Skeletal muscle cell (primary cell): ENCODE measurements around the gene ZSCAN12.
A peak's percentile ranks its signal among the peaks of the same experiment; 100 is the strongest.

Experiments used
- DNase-seq: peaks from one replicate; pipeline ENCODE4 v3.0.0-alpha.2; 2010; ENCODE audit warnings: low read depth
- H3K4me3 ChIP-seq: 2 replicates; pipeline ENCODE4 v1.5.1; 2011; ENCODE audit warnings: low read depth, mild to moderate bottlenecking, control low read depth, low read length, moderate library complexity

ZSCAN12 gene

GRCh38 chr6:28356666-28357020 is 42.9 kb downstream of the ZSCAN12 start:
- DNase-seq = no peak
- H3K4me3 ChIP-seq = no peak overlapping the region

DNA sequence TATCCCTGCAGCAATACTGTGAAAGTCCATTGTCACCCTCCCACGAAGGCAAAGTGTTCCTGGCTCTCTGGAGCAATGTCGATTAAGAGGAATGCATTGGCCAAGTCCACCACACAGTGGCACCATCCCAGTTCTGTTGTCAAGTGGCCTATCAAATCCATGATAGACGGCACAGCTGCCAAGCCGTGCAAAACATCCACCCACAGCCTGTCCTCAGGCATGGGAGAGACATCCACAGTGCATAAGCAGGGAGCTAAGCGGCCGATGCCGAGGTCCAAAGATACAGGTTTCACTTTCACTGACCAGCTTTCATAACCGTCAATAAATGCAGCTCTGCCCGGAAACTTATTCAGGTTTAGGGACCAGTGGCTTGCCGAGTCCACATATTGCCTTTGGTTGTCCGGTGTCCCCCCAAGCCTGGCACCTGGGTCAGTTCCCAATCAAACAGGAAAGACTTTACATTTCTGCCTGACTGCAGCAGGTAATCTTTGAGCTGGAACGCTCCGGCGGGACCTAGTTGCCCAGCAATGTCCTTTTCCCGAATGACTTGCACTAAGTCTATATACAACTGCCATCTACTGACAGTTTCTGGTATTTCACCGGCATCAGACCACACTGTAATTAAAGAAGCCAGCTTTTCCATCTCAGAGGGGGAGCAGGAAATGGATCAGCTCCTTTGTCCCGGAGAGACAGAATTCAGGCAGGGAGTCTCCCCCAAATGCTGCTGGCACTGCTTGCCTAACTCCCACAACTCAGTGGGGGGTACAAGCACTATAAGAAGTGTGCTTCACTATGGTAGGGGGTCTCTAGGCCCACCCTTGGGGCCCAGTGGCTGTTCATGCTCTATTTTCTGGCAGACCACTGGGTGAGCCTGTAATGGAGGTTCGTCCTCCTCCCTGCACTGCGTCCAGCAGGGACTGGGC is 43.5 kb downstream of the ZSCAN12 start:
- peak overlapping the region; percentile 71 for H3K4me3 ChIP-seq
- DNase-seq = peak; percentile 56

DNA sequence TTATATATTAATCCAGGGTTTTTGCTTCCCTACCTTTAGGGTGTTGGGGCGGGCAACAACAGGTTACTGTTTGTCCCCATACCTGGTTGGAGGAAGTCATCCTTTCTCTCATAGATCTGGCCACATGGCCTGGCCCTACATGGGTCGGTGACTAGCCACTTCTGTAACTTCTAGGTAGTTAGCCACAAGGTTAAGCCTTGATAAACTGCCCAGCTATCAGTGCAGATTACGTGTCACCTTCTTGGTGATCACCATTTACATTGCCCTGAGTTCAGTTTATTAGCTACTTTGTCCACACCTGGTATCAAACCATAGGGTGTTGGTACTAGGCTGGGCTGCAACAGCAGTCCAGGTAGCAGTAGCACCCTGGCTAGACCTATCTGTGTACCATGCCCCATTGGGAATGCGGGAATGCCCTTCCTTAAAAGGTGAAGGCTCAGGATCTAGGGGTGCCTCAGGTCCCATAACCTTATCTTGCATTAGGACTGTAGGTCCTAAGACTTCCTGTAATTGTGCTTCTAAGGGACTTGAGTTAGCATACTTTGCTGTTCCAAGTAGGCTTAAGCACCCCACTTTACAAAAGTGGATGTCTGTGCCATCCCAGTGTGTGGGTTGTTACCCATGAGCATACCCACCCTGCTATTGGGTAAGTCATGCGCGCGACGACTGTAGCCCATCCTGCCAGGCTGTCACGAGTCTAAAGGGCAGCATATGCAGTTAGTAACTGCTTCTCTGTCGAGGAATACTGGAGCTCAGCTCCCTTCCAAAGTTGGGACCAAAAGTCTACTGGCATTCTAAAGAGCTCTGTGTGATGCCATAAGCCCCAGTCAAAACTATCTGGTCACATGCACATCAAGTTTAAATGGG is 44.6 kb downstream of the ZSCAN12 start:
- H3K4me3 ChIP-seq = peak overlapping the region; percentile 71
- DNase-seq = no peak

DNA sequence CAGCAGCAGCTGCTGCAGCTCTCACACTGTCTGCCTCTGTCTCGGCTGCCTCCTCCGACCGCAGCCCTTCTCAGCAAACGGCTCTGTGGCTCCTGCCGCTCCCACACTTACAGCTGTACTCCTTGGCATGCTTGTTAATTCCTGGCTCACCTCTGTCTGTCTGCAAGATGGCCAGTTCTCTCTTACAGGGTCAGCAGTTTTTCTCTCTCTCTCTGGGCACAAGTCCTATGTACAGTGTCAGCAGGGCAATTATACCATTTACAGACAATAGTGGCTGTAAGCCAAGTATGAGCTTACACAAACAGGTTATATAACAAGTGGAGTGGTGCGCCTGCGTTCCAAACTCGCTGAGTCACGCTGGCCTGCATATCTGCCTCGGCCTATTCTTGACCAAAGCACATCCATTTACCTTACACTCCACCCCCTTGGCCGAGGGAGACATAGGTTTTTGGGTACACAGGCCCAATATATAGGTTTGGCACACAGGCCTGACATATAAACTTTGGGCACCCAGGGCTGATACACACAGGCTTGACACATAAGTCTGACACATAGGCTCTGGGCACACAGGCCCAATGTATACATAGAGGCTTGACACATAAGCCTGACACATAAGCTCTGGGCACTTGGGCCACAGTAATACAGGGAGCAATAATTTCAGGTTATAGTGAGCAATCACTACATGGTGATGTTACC is 45.4 kb downstream of the ZSCAN12 start:
- no peak overlapping the region for H3K4me3 ChIP-seq
- DNase-seq = no peak

DNA sequence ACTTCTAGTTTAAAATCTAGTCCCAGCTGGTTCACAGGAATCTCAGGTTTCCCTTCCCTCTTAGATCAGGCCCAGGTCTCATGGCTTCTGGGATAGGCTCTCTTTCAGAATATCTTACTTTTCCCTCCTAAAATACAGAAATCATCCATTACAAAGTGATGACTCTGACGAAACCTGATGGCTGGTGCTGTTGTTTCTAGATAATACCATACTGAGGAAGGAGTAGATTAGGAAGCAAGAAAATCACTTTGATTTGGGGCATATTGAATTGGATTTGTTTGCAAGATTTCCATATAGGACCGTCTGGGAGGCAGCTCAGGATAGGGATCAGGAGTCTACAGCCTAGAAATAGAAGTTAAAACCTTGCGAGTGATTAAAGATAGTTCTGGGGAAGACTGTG is 46.2 kb downstream of the ZSCAN12 start:
- no peak overlapping the region for H3K4me3 ChIP-seq
- no peak for DNase-seq

GRCh38 chr6:28351493-28351925 is 48.0 kb downstream of the ZSCAN12 start:
- no peak for DNase-seq
- H3K4me3 ChIP-seq = no peak overlapping the region

DNA sequence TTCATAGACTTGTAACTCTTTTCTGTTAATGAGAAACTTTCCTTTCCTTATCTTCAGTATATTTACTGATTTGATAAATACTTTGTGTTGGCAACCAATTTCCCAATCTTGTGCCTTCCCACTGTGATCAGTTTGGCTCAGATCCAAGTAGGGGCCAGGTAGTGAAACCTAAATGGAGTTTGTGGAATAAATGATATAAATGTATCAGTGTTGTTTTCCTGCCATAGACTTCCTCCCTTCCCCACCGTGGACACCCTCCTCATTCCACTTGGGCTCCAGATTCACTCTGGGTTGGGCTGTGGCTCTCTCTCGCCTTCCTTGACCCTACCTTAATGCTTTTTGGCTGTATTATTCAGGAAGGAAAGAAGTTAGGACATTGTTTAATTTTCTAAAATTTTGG is 48.5 kb downstream of the ZSCAN12 start:
- no peak overlapping the region for H3K4me3 ChIP-seq
- DNase-seq = no peak

GRCh38 chr6:28349892-28350737 is 49.4 kb downstream of the ZSCAN12 start, which contains the start of gene ZKSCAN3:
Gene ZKSCAN3, plus strand, starts transcription at chr6:28349947. Its CDS starts 9,640 bp downstream, at chr6:28359587.
- H3K4me3 ChIP-seq = peak within 1 kb of the TSS; percentile 82

GRCh38 chr6:28349344-28349891 is 50.1 kb downstream of the ZSCAN12 start:
- DNase-seq = no peak
- H3K4me3 ChIP-seq = peak overlapping the region; percentile 82

More at GRCh38 chr6:28349892-28350737, 49.4 kb downstream of the ZSCAN12 start, which contains the start of gene ZKSCAN3:
- peak; percentile 32 for DNase-seq

GRCh38 chr6:28347119-28347518 is 52.4 kb downstream of the ZSCAN12 start:
- DNase-seq = no peak
- no peak overlapping the region for H3K4me3 ChIP-seq

DNA sequence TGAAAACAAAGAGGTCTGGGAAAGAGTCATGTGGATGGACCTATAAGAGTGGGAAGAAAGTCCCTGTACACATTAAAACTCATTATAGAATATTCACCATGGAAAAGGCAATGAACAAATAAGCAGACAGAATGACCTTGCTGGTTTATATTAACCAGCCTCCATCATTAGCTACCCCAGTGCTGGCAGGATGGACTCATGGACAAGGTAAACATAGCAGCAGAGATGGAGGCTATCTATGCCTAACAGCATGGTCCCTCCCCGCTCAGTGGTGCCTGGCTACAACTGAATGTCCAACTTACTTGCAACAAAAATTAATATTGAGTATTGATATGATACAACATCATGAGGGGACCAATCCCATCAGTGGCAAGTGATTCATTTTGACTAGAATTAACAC is 54.3 kb downstream of the ZSCAN12 start:
- H3K4me3 ChIP-seq = no peak overlapping the region
- DNase-seq = no peak

GRCh38 chr6:28343898-28344677 is 55.5 kb downstream of the ZSCAN12 start:
- no peak for DNase-seq
- no peak overlapping the region for H3K4me3 ChIP-seq

- no peak overlapping the region for H3K4me3 ChIP-seq
- DNase-seq = no peak
These were observed 59.0 kb downstream of the ZSCAN12 start for GRCh38 chr6:28340310-28341095.

- DNase-seq = no peak
- no peak overlapping the region for H3K4me3 ChIP-seq
These were observed 62.4 kb downstream of the ZSCAN12 start for GRCh38 chr6:28337121-28337520.

DNA sequence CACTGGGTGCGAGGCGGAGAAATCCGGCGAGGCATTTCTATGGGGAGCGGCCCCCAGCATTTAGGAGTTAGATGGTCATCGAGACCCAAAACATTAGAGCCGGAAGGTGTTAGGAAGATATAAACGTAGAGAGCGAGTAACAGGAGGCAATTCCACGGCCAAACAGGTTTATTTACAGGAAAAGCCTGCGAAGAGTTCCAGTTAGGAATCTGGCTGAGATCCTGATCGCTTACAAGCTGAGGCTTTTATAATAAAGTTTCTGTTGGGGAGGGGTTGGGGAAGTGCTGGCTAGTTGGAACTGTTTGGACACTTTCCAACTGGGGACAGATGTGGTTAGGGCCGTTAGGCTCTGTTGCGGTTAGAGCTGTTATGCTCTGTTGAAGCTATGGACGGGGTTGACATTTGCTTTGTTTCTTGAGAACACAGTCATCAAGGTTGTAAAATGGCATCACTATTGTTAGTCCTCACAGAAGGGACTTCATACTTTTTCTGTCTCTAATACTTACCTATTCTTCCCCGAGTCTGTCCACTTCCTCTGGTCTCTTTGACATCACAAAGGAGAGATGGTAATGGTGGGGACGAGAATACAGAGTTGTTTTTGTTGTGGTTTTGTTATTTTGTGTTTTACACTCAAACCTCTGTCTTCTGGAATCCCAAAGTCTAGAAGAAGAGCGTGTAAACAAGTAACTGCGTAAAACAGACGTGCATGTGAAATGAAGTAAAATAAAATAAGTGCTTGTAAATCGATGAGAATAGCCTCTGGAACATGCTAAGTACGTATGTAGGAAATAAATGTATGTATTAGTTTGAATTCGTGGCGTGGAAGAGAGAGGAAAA is 63.0 kb downstream of the ZSCAN12 start:
- H3K4me3 ChIP-seq = peak overlapping the region; percentile 75
- no peak for DNase-seq
